Measurements from ENCODE around the gene KRTAP15-1. TPM values are rescaled to one million over a fixed set of nuclear protein-coding genes. Genes with fewer than 3 reads are reported as not detected.

Gene KRTAP15-1
- total and polyA plus RNA-seq, 4 donors: not detected

GRCh38 chr21:30437010-30437565 lies 3.0 kb upstream of the KRTAP15-1 start:
- TF ChIP-seq CTCF (IDR thresholded peaks at IDR 0.05; ENCODE audit: control extremely low read depth, extremely low read depth): no peak

GRCh38 chr21:30443226-30443625 lies 3.2 kb downstream of the KRTAP15-1 start:
- H3K36me3 ChIP-seq (ENCODE audit: control insufficient read depth in 4 of 4, insufficient read depth in 4 of 4, low read length in 4 of 4): no peaks in the 10 kb centered on the region
- H3K9me3 ChIP-seq (ENCODE audit: control insufficient read depth in 4 of 4, insufficient read depth in 3 of 4, low read length in 3 of 4): no peaks in the 10 kb centered on the region
- ATAC-seq (ENCODE audit: insufficient read depth, low FRiP score) (no peak), DNase-seq (no peak)
- no peak overlapping the region for H3K9ac ChIP-seq (ENCODE audit: insufficient read depth in 1 of 2, low read length in 2 of 2)
- TF ChIP-seq CTCF (IDR thresholded peaks at IDR 0.05; ENCODE audit: control extremely low read depth, extremely low read depth): no peak
- no peaks in the 10 kb centered on the region for H3K27me3 ChIP-seq (ENCODE audit: control insufficient read depth in 3 of 3, insufficient read depth in 3 of 3, low read length in 2 of 3)
- H3K4me3 ChIP-seq: no peak overlapping the region
- no peak overlapping the region for H3K27ac ChIP-seq (ENCODE audit: low read depth in 1 of 2, low read length in 1 of 2)
- H3K4me1 ChIP-seq (ENCODE audit: control insufficient read depth in 5 of 5, insufficient read depth in 5 of 5, low read length in 5 of 5): no peaks in the 10 kb centered on the region

More at GRCh38 chr21:30437010-30437565, 3.0 kb upstream of the KRTAP15-1 start:
- Histone ChIP-seq H3K27me3 (ENCODE audit: control insufficient read depth in 3 of 3, insufficient read depth in 3 of 3, low read length in 2 of 3) (no peaks in the 10 kb centered on the region), H3K9ac (ENCODE audit: insufficient read depth in 1 of 2, low read length in 2 of 2) (no peak overlapping the region), H3K4me1 (ENCODE audit: control insufficient read depth in 5 of 5, insufficient read depth in 5 of 5, low read length in 5 of 5) (no peaks in the 10 kb centered on the region), H3K9me3 (ENCODE audit: control insufficient read depth in 4 of 4, insufficient read depth in 3 of 4, low read length in 3 of 4) (no peaks in the 10 kb centered on the region), H3K27ac (ENCODE audit: low read depth in 1 of 2, low read length in 1 of 2) (no peak overlapping the region), H3K4me3 (no peak overlapping the region), H3K36me3 (ENCODE audit: control insufficient read depth in 4 of 4, insufficient read depth in 4 of 4, low read length in 4 of 4) (no peaks in the 10 kb centered on the region)
- no peak for DNase-seq
- ATAC-seq (ENCODE audit: insufficient read depth, low FRiP score): no peak
- WGBS, 2 donors: 71 to 82% methylated on average over 3 of the region's 3 CpGs

GRCh38 chr21:30444204-30444603 lies 4.1 kb downstream of the KRTAP15-1 start:
- DNase-seq: no peak
- WGBS, 2 donors: 50 to 56% methylated on average over 1 of the region's 1 CpG
- H3K27me3 ChIP-seq (ENCODE audit: control insufficient read depth in 3 of 3, insufficient read depth in 3 of 3, low read length in 2 of 3): no peaks in the 10 kb centered on the region
- H3K4me1 ChIP-seq (ENCODE audit: control insufficient read depth in 5 of 5, insufficient read depth in 5 of 5, low read length in 5 of 5): no peaks in the 10 kb centered on the region
- no peak overlapping the region for H3K4me3 ChIP-seq
- no peak for ATAC-seq (ENCODE audit: insufficient read depth, low FRiP score)
- no peaks in the 10 kb centered on the region for H3K36me3 ChIP-seq (ENCODE audit: control insufficient read depth in 4 of 4, insufficient read depth in 4 of 4, low read length in 4 of 4)
- no peak overlapping the region for H3K27ac ChIP-seq (ENCODE audit: low read depth in 1 of 2, low read length in 1 of 2)
- TF ChIP-seq CTCF (IDR thresholded peaks at IDR 0.05; ENCODE audit: control extremely low read depth, extremely low read depth): no peak
- no peaks in the 10 kb centered on the region for H3K9me3 ChIP-seq (ENCODE audit: control insufficient read depth in 4 of 4, insufficient read depth in 3 of 4, low read length in 3 of 4)
- H3K9ac ChIP-seq (ENCODE audit: insufficient read depth in 1 of 2, low read length in 2 of 2): no peak overlapping the region

GRCh38 chr21:30447056-30447455 lies 7.0 kb downstream of the KRTAP15-1 start:
- Histone ChIP-seq H3K9me3 (ENCODE audit: control insufficient read depth in 4 of 4, insufficient read depth in 3 of 4, low read length in 3 of 4) (no peaks in the 10 kb centered on the region), H3K27ac (ENCODE audit: low read depth in 1 of 2, low read length in 1 of 2) (no peak overlapping the region), H3K4me1 (ENCODE audit: control insufficient read depth in 5 of 5, insufficient read depth in 5 of 5, low read length in 5 of 5) (no peaks in the 10 kb centered on the region), H3K4me3 (no peak overlapping the region), H3K27me3 (ENCODE audit: control insufficient read depth in 3 of 3, insufficient read depth in 3 of 3, low read length in 2 of 3) (no peaks in the 10 kb centered on the region), H3K9ac (ENCODE audit: insufficient read depth in 1 of 2, low read length in 2 of 2) (no peak overlapping the region), H3K36me3 (ENCODE audit: control insufficient read depth in 4 of 4, insufficient read depth in 4 of 4, low read length in 4 of 4) (no peaks in the 10 kb centered on the region)
- ATAC-seq (ENCODE audit: insufficient read depth, low FRiP score) (no peak), DNase-seq (no peak)
- WGBS, 2 donors: 16 to 30% methylated on average over 4 of the region's 4 CpGs
- TF ChIP-seq CTCF (IDR thresholded peaks at IDR 0.05; ENCODE audit: control extremely low read depth, extremely low read depth): no peak
